Stimulated activated naive CD8-positive, alpha-beta T cell treated with anti-CD3 and anti-CD28 coated beads, Interleukin-15, Interleukin-2, amounts not matched to agents 100 ng/mL and 50 ng/mL, for 24 hours (primary cell): Measurements from ENCODE around the gene CLEC1A.

Source experiments
- H3K27ac Mint-ChIP-seq: one replicate; pipeline ENCODE4 v1.8.0; 2021; ENCODE audit warnings: mild to moderate bottlenecking, mixed read lengths
- H3K27me3 Mint-ChIP-seq: one replicate; pipeline ENCODE4 v1.8.0; 2021; ENCODE audit warnings: mixed read lengths
- H3K36me3 Mint-ChIP-seq: one replicate; pipeline ENCODE4 v1.8.0; 2021; ENCODE audit warnings: low read depth, mixed read lengths
- H3K4me1 Mint-ChIP-seq: one replicate; pipeline ENCODE4 v1.8.0; 2021; ENCODE audit warnings: low read depth, mixed read lengths
- H3K4me3 Mint-ChIP-seq: one replicate; pipeline ENCODE4 v1.8.0; 2021; ENCODE audit warnings: mild to moderate bottlenecking, mixed read lengths
- H3K9me3 Mint-ChIP-seq: one replicate; pipeline ENCODE4 v1.8.0; 2021; ENCODE audit warnings: mixed read lengths

CLEC1A gene

GRCh38 chr12:10115311-10115710 is 16.5 kb upstream of the CLEC1A start:
- Mint-ChIP-seq H3K9me3 (peaks cover 3% of the 10 kb centered on the region), H3K4me3 (no peak overlapping the region), H3K4me1 (no peaks in the 10 kb centered on the region), H3K27ac (no peak overlapping the region), H3K36me3 (no peaks in the 10 kb centered on the region), H3K27me3 (no peaks in the 10 kb centered on the region)

- H3K4me3 Mint-ChIP-seq: no peak overlapping the region
- no peaks in the 10 kb centered on the region for H3K4me1 Mint-ChIP-seq
- H3K9me3 Mint-ChIP-seq: peaks cover 3% of the 10 kb centered on the region
- H3K36me3 Mint-ChIP-seq: no peaks in the 10 kb centered on the region
- H3K27ac Mint-ChIP-seq: no peak overlapping the region
- H3K27me3 Mint-ChIP-seq: no peaks in the 10 kb centered on the region
Observed at GRCh38 chr12:10113920-10114319, 15.1 kb upstream of the CLEC1A start.

- Mint-ChIP-seq H3K27me3 (no peaks in the 10 kb centered on the region), H3K36me3 (no peaks in the 10 kb centered on the region), H3K4me3 (no peak overlapping the region), H3K9me3 (peaks cover 3% of the 10 kb centered on the region), H3K4me1 (no peaks in the 10 kb centered on the region), H3K27ac (no peak overlapping the region)
Observed at GRCh38 chr12:10113075-10113474, 14.3 kb upstream of the CLEC1A start.

- no peak overlapping the region for H3K4me3 Mint-ChIP-seq
- no peaks in the 10 kb centered on the region for H3K4me1 Mint-ChIP-seq
- peaks cover 3% of the 10 kb centered on the region for H3K9me3 Mint-ChIP-seq
- no peak overlapping the region for H3K27ac Mint-ChIP-seq
- peaks cover 6% of the 10 kb centered on the region for H3K27me3 Mint-ChIP-seq
- H3K36me3 Mint-ChIP-seq: no peaks in the 10 kb centered on the region
Observed at GRCh38 chr12:10111451-10111850, 12.7 kb upstream of the CLEC1A start.

- Mint-ChIP-seq H3K36me3 (no peaks in the 10 kb centered on the region), H3K4me3 (no peak overlapping the region), H3K27me3 (peaks cover 11% of the 10 kb centered on the region), H3K27ac (no peak overlapping the region), H3K4me1 (no peaks in the 10 kb centered on the region), H3K9me3 (peaks cover 7% of the 10 kb centered on the region)
Observed at GRCh38 chr12:10110256-10110844, 11.6 kb upstream of the CLEC1A start.

- no peak overlapping the region for H3K27ac Mint-ChIP-seq
- H3K27me3 Mint-ChIP-seq: peaks cover 23% of the 10 kb centered on the region
- no peaks in the 10 kb centered on the region for H3K4me1 Mint-ChIP-seq
- H3K4me3 Mint-ChIP-seq: no peak overlapping the region
- peaks cover 6% of the 10 kb centered on the region for H3K9me3 Mint-ChIP-seq
- H3K36me3 Mint-ChIP-seq: no peaks in the 10 kb centered on the region
Observed at GRCh38 chr12:10102322-10102721, 3.5 kb upstream of the CLEC1A start.

GRCh38 chr12:10101648-10102220 is 2.9 kb upstream of the CLEC1A start:
- Mint-ChIP-seq H3K9me3 (peaks cover 6% of the 10 kb centered on the region), H3K4me3 (no peak overlapping the region), H3K4me1 (no peaks in the 10 kb centered on the region), H3K36me3 (no peaks in the 10 kb centered on the region), H3K27me3 (peaks cover 18% of the 10 kb centered on the region), H3K27ac (no peak overlapping the region)

GRCh38 chr12:10101042-10101579 is 2.3 kb upstream of the CLEC1A start:
- Mint-ChIP-seq H3K9me3 (peaks cover 6% of the 10 kb centered on the region), H3K4me3 (no peak overlapping the region), H3K36me3 (no peaks in the 10 kb centered on the region), H3K27ac (no peak overlapping the region), H3K27me3 (peaks cover 17% of the 10 kb centered on the region), H3K4me1 (no peaks in the 10 kb centered on the region)

- Mint-ChIP-seq H3K27me3 (no peaks in the 10 kb centered on the region), H3K4me3 (no peak overlapping the region), H3K9me3 (no peaks in the 10 kb centered on the region), H3K4me1 (no peaks in the 10 kb centered on the region), H3K27ac (no peak overlapping the region), H3K36me3 (no peaks in the 10 kb centered on the region)
Observed at GRCh38 chr12:10097521-10097920, 1.3 kb downstream of the CLEC1A start.

- H3K9me3 Mint-ChIP-seq: no peaks in the 10 kb centered on the region
- H3K27ac Mint-ChIP-seq: no peak overlapping the region
- no peak overlapping the region for H3K4me3 Mint-ChIP-seq
- H3K27me3 Mint-ChIP-seq: peaks cover under 1% of the 10 kb centered on the region
- no peaks in the 10 kb centered on the region for H3K4me1 Mint-ChIP-seq
- H3K36me3 Mint-ChIP-seq: no peaks in the 10 kb centered on the region
Observed at GRCh38 chr12:10095971-10096370, 2.8 kb downstream of the CLEC1A start.

GRCh38 chr12:10094646-10095395 is 4.0 kb downstream of the CLEC1A start:
- Mint-ChIP-seq H3K4me3 (no peak overlapping the region), H3K36me3 (no peaks in the 10 kb centered on the region), H3K9me3 (no peaks in the 10 kb centered on the region), H3K27ac (no peak overlapping the region), H3K4me1 (peaks cover 2% of the 10 kb centered on the region), H3K27me3 (peaks cover 3% of the 10 kb centered on the region)

- Mint-ChIP-seq H3K27me3 (peaks cover 4% of the 10 kb centered on the region), H3K27ac (no peak overlapping the region), H3K9me3 (peaks cover 6% of the 10 kb centered on the region), H3K4me3 (no peak overlapping the region), H3K36me3 (no peaks in the 10 kb centered on the region), H3K4me1 (peaks cover 3% of the 10 kb centered on the region)
Observed at GRCh38 chr12:10088955-10089900, 9.6 kb downstream of the CLEC1A start.

GRCh38 chr12:10088031-10088430 is 10.8 kb downstream of the CLEC1A start:
- Mint-ChIP-seq H3K4me3 (no peak overlapping the region), H3K9me3 (peaks cover 8% of the 10 kb centered on the region), H3K36me3 (no peaks in the 10 kb centered on the region), H3K4me1 (peaks cover 3% of the 10 kb centered on the region), H3K27me3 (peaks cover 6% of the 10 kb centered on the region), H3K27ac (no peak overlapping the region)

GRCh38 chr12:10086387-10086786 is 12.4 kb downstream of the CLEC1A start:
- Mint-ChIP-seq H3K27ac (no peak overlapping the region), H3K9me3 (peaks cover 8% of the 10 kb centered on the region), H3K4me3 (no peak overlapping the region), H3K4me1 (peaks cover 3% of the 10 kb centered on the region), H3K27me3 (peaks cover 12% of the 10 kb centered on the region), H3K36me3 (no peaks in the 10 kb centered on the region)
